Measurements from ENCODE around the gene RBCK1.

DNA sequence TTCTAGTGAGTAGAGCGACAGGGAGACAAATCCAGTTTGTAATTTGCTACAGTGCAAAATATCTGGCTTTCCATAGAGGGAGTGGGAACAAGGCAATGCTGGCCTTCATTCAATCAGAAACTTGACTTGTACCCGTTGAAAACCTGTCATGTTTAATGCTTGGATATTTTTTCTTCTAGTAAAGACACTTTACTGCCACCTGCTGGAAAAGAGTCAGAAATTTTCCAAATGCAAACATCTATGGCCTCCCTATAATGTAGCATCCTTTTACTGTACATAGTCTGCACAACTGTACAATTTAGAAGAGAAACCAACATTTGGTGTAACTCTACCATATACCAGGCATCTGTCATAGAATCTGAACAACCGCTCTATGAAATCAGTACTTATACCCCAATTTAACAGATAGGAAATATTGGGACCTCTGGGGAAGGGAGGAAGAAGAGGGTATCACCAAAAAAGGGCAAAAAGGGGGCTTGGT is 70.9 kb downstream of the RBCK1 start:
- TF ChIP-seq EZH2 (IDR thresholded peaks at IDR 0.05): no peak
- no peak for TF ChIP-seq POLR2AphosphoS5 (IDR thresholded peaks at IDR 0.05; ENCODE audit: borderline replicate concordance, low read depth, low read length)
- TF ChIP-seq FOXP2 (optimal IDR thresholded peaks at IDR 0.05; ENCODE audit: control extremely low read depth, extremely low read length, insufficient read depth): no peak

Measured in SK-N-MC (cell line).